NOMO-1 treated with DMSO at 0.1 percent for 48 hours (cell line): ENCODE results near the gene ITIH5.

Experiments used
- DNase-seq: peaks from one replicate; lab custom pipeline; 2025; ENCODE audit not compliant: unreplicated experiment; lab: John Stamatoyannopoulos, UW

The ITIH5 gene

GRCh38 chr10:7525314-7526016 is 141.3 kb downstream of the ITIH5 start:
- DNase-seq, result peak; percentile 64

DNA sequence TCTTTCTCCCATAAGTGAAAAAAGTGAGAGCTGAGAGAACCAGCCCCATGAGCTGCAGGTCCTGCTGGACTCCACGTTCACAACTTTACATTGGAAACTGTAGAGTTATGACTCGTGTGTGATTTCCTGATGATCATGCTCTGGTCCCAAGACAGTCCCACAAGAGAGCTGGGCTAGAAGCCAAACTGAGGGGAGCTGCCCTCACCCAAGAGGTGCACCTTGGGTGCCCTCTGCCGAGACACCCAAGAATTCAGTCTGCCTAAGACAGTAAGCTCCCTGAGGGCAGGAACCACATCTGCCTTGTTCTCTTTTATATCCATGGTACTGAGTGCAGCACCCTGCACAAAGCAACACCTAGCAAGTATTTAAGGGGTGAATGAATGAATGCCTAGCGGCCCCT is 143.1 kb downstream of the ITIH5 start:
- no peak for DNase-seq

DNA sequence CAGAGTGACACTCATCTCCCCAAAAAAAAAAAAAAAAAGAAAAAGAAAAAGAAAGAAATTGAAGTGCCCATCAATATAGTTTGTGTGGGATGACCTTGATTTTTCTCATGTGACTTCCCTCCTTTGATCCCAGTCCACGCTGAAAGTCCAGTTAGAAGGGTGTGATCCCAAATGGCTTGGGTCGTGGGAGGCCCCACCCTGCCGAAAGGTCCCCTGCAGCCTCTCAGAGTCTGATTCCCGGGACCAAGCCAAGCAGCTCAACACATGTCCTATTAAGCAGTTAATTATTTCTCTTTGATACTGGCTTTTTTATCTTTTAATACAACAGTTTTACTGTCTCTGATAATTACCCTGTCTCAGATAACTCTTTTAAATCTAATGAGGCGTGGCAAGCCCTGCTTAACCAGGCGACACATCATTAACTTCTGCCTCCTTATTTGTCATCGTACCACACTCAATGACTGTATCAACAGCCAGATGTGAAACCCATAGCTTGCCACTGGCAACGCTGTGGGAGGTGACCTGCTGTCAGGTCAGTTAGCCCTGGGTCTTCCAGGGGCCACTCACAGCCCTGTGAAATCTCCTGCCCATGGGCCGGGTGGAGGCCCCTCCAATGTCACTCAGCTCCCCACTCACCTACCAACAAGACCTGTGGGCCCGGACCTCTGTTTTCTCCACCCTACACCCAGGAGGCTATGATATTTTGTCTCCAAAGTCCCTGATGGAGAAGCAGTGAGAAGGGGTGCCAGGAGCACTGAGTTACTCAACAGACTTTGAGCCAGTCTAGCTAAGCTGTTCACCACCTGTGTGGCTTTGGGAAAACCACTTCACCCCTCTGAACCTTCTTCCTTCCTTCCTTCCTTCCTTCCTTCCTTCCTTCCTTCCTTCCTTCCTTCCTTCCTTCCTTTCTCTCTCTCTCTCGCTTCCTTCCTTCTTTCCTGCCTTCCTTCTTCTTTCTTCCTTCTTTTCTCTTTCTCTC is 146.0 kb downstream of the ITIH5 start:
- DNase-seq, result no peak

DNA sequence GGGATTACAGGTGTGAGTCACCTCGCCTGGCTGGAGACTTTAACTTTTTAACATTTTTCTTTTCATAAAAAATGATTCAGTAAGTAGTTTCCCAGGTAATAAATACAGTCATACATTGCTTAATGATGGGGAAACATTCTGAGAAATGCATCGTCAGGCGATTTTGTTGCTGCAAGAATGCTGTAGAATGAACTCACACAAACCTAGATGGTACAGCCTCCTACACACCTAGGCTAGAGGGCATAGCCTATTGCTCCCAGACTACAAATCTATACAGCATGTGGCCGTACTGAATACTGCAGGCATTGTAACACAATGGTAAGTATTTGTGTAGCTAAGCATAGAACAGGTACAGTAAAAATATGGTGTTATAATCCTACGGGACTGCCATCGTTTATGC is 147.4 kb downstream of the ITIH5 start:
- DNase-seq, result no peak

- DNase-seq, result no peak
These were observed 148.1 kb downstream of the ITIH5 start for GRCh38 chr10:7518693-7519092.

DNA sequence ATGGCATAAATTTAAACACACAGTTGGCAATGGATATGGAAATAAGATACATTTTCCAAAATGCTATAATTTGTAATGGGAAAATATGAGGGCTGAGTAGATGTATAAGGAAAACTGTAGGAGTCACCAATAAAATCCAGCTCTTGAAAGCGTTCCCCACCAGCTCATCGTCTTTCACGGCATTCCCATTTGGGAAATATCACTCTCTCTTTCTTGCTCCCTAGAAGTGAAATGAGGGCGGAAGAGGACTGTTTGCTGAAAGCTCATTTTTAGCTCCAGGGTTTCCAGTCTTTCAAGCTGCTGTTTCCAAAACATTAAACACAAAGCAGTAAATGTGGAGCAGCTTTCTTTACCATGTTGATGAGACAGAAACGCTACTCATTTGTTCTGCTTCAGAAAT is 151.3 kb downstream of the ITIH5 start:
- no peak for DNase-seq

DNA sequence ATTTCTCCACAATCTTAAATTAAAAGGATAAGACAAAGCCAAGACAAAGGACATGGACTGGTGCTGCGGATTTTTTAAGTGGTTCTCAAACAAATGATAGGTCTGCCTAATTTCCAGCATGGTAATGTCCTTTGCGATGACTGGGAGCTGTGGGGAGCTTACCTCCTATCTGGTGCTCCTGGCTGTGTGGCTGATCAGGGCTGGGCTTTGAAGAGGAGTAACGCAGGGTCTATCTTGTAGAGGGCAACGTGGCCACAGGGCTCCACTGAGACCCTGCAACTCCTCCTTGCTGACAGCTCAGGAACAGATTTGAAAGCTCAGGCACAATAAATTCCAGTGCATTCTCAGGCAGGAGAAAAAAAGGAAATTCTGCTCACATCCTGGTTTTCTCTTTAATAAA is 152.8 kb downstream of the ITIH5 start:
- DNase-seq, result no peak

DNA sequence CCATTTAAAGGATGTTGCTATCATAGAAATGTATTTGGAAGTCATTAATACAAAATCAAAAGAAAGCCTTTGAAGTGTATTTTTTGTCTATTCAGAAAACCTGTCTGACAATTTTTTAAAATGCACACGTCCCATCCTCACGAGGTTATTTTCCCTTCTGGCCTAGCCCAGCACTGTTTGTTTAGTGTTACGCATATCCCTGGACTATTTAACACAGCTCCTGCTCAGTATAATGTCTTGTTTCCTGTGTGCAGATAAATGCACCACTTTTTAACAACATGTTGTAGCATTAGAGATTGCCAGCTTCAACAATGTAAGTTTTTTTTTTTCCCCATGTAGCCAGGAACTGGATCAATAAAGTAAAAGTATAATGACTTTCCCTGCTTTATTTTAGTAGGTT is 153.3 kb downstream of the ITIH5 start:
- no peak for DNase-seq

DNA sequence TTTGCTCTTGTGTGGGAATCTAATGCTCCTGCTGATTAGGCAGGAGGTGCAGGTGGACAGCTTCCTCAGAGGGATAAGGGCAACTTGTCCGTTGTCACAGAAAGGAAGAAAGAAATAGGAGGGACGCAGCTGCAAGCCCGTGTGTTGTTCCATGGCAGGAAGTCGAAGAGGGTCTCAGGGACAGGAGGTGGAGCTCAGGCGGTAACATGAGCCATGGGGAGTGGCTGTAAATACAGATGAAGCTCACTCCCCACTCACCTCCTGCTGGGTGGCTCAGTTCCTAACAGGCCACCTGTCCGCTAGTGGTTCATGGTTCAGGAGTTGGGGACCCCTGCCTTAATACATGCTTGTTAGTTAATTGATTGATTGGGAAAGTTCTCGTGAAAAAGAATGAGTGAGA is 154.3 kb downstream of the ITIH5 start:
- DNase-seq, result no peak

- DNase-seq, result no peak
These were observed 155.2 kb downstream of the ITIH5 start for GRCh38 chr10:7511612-7512011.
